Measurements from ENCODE around the gene BBC3. TPM values are rescaled to one million over a fixed set of nuclear protein-coding genes. Genes with fewer than 3 reads are reported as not detected.
A peak's percentile ranks its signal among the peaks of the same experiment; 100 is the strongest.

Gene BBC3
- total RNA-seq, 1 donor from 2014 or later = 2.8 TPM

DNA sequence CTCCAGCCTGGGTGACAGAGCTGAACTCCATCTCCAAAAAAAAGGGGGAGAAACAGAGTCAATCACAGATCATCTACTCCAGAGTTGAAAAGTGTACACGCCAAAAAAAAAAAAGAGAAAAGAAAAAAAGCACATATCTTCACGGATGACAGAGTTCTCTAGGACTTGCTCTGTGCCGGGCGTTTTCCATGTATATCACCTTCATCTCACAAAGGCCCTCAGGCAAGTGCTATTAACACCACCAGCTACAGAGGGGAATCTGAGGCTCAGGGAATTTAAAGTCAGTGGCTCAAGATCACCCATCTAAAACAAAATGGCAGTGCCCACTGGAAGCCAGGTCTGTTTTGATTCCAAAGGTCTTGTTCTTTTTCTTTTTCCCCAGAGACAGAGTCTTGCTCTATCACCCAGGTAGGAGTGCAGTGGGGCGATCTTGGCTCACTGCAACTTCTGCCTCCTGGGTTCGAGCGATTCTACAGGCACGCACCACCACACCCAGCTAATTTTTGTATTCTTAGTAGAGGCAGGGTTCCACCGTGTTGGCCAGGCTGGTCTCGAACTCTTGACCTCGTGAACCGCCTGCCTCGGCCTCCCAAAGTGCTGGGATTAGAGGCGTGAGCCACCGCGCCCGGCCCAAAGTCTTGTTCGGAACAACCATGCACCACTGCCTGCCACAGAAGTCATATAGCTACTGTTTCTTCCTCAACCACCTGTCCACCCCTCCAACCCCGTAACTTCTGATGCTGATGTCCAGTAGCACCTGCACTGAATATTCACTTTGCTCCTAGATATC, 58.1 kb downstream of the BBC3 start:
- Histone ChIP-seq H4K20me1 (ENCODE audit: low read depth) (peaks cover 25% of the 10 kb centered on the region), H3K9me3 (ENCODE audit: low read depth) (no peaks in the 10 kb centered on the region), H3K79me2 (ENCODE audit: low read depth) (peaks cover 57% of the 10 kb centered on the region), H3K27me3 (no peaks in the 10 kb centered on the region), H3K4me2 (no peak overlapping the region), H3K9ac (no peak overlapping the region), H3K36me3 (no peaks in the 10 kb centered on the region), H2AFZ (replicated peaks) (no peak overlapping the region), H3K27ac (no peak overlapping the region), H3F3A (ENCODE audit: low read depth) (peaks cover 7% of the 10 kb centered on the region), H3K4me1 (no peaks in the 10 kb centered on the region), H3K4me3 (no peak overlapping the region)
- Mint-ChIP-seq H3K4me3 (no peak overlapping the region), H3K9me3 (no peaks in the 10 kb centered on the region), H3K27ac (peak overlapping the region; percentile 62), H3K36me3 (peaks cover 37% of the 10 kb centered on the region), H3K27me3 (ENCODE audit: insufficient read depth, low read depth) (no peaks in the 10 kb centered on the region), H3K4me1 (no peaks in the 10 kb centered on the region)
- no peak for TF ChIP-seq EZH2 (IDR thresholded peaks at IDR 0.05)
- TF ChIP-seq, protein P1, sequence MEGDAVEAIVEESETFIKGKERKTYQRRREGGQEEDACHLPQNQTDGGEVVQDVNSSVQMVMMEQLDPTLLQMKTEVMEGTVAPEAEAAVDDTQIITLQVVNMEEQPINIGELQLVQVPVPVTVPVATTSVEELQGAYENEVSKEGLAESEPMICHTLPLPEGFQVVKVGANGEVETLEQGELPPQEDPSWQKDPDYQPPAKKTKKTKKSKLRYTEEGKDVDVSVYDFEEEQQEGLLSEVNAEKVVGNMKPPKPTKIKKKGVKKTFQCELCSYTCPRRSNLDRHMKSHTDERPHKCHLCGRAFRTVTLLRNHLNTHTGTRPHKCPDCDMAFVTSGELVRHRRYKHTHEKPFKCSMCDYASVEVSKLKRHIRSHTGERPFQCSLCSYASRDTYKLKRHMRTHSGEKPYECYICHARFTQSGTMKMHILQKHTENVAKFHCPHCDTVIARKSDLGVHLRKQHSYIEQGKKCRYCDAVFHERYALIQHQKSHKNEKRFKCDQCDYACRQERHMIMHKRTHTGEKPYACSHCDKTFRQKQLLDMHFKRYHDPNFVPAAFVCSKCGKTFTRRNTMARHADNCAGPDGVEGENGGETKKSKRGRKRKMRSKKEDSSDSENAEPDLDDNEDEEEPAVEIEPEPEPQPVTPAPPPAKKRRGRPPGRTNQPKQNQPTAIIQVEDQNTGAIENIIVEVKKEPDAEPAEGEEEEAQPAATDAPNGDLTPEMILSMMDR (IDR thresholded peaks at IDR 0.05) = no peak
- no peak for TF ChIP-seq EZH2phosphoT487 (IDR thresholded peaks at IDR 0.05)
- no peak for DNase-seq (ENCODE audit: low spot score)

MicroRNA genes within 50 kb of the gene (microRNA counts, 767-probe panel; counts per million panel counts)
- 460 counts per million, percentile 90 among the panel's probes with 10 or more counts for microRNA hsa-miR-3190-5p

Small RNA genes within 50 kb of the gene (microRNA-seq; reads per million reads assigned to microRNA genes)
- gene MIR3190 (not detected), gene MIR3191 (not detected)

Small RNA genes within 50 kb of the gene (small RNA-seq; reads per million reads assigned to genes)
- not detected for gene MIR3190

Other genes with a start within 250 kb of the BBC3 start
- gene NPAS1, start 211.4 kb downstream of the BBC3 start, total RNA-seq (ENCODE audit: low replicate concordance) = 1.2 and 4.3 TPM in 2 replicates
- 8.0 and 66.2 TPM in 2 replicates for gene TMEM160, start 182.6 kb downstream of the BBC3 start, total RNA-seq (ENCODE audit: low replicate concordance)
- 19.1 and 29.1 TPM in 2 replicates for gene ZC3H4, start 117.4 kb downstream of the BBC3 start, total RNA-seq (ENCODE audit: low replicate concordance)
- gene SAE1, start 100.4 kb downstream of the BBC3 start, total RNA-seq (ENCODE audit: low replicate concordance) = 258 and 305 TPM in 2 replicates
- gene CCDC9, start 25.3 kb upstream of the BBC3 start, total RNA-seq (ENCODE audit: low replicate concordance) = 3.4 and 16.0 TPM in 2 replicates
- gene INAFM1, start 43.7 kb upstream of the BBC3 start, total RNA-seq (ENCODE audit: low replicate concordance) = 3.7 TPM in 1 of 2 replicates, not detected in the other
- gene C5AR1, start 78.7 kb upstream of the BBC3 start, total RNA-seq (ENCODE audit: low replicate concordance) = 0.06 TPM in 1 of 2 replicates, not detected in the other
- gene C5AR2, start 101.0 kb upstream of the BBC3 start, total RNA-seq (ENCODE audit: low replicate concordance) = not detected in 2 replicates
- 12.3 and 29.5 TPM in 2 replicates for gene DHX34, start 118.1 kb upstream of the BBC3 start, total RNA-seq (ENCODE audit: low replicate concordance)
- 32.2 and 70.5 TPM in 2 replicates for gene MEIS3, start 188.3 kb upstream of the BBC3 start, total RNA-seq (ENCODE audit: low replicate concordance)
- 14.5 and 17.6 TPM in 2 replicates for gene SLC8A2, start 240.7 kb upstream of the BBC3 start, total RNA-seq (ENCODE audit: low replicate concordance)

Data from neural progenitor cell (in vitro differentiated cells).